Keratinocyte (primary cell): Measurements from ENCODE around the gene TRPV4. TPM values are rescaled to one million over a fixed set of nuclear protein-coding genes. Genes with fewer than 3 reads are reported as not detected.

Experiments used
- DNase-seq: peaks from one replicate; pipeline ENCODE4 v3.0.0-alpha.2; 2011; ENCODE audit warnings: low read depth, missing footprints, low spot score
- FAIRE-seq: peaks from 2 replicates; lab custom pipeline; 2011; peaks lifted over from hg19 to GRCh38; lab: Jason Lieb, UNC
- H2AFZ ChIP-seq: 2 replicates; pipeline ENCODE4 v1.6.0; 2012; ENCODE audit warnings: low read length, control low read depth, inconsistent platforms; ENCODE audit not compliant: control insufficient read depth
- H3K27ac ChIP-seq: 2 replicates; pipeline ENCODE4 v1.5.1; 2011; ENCODE audit warnings: low read length; ENCODE audit not compliant: control insufficient read depth, insufficient read depth
- H3K27me3 ChIP-seq: 3 replicates; pipeline ENCODE4 v1.6.0; 2011; ENCODE audit warnings: low read length; ENCODE audit not compliant: control insufficient read depth, insufficient read depth; ENCODE audit errors: extremely low read depth
- H3K36me3 ChIP-seq, 2 experiments: 2 replicates in 1 of 2; 3 replicates in 1 of 2; pipeline ENCODE4 v1.5.1; 2011; ENCODE audit warnings: low read length in 2 of 2, mild to moderate bottlenecking in 1 of 2; ENCODE audit not compliant: control insufficient read depth in 2 of 2, insufficient read depth in 2 of 2; ENCODE audit errors: extremely low read depth in 1 of 2
- H3K4me1 ChIP-seq: 3 replicates; pipeline ENCODE4 v1.5.1; 2011; ENCODE audit warnings: low read length; ENCODE audit not compliant: control insufficient read depth, insufficient read depth; ENCODE audit errors: extremely low read depth
- H3K4me2 ChIP-seq: 3 replicates; pipeline ENCODE4 v1.6.0; 2011; ENCODE audit warnings: low read depth, low read length; ENCODE audit not compliant: control insufficient read depth, insufficient read depth; ENCODE audit errors: extremely low read depth
- H3K4me3 ChIP-seq, 3 experiments: fragments of 200-600 bp in 1 of 3; sonication (generic) in 1 of 3; 2 replicates in 2 of 3; 3 replicates in 1 of 3; pipeline ENCODE4 v1.5.1; 2011 to 2016; ENCODE audit warnings: low read length in 3 of 3, mild to moderate bottlenecking in 3 of 3, control low read depth in 2 of 3, inconsistent platforms in 1 of 3, low read depth in 1 of 3, mixed read lengths in 1 of 3, mixed run types in 1 of 3, moderate library complexity in 1 of 3; ENCODE audit not compliant: control insufficient read depth in 2 of 3, insufficient read depth in 2 of 3; ENCODE audit errors: extremely low read depth in 1 of 3
- H3K79me2 ChIP-seq: 2 replicates; pipeline ENCODE4 v1.6.0; 2012; ENCODE audit warnings: low read length; ENCODE audit not compliant: control insufficient read depth, insufficient read depth
- H3K9ac ChIP-seq: 3 replicates; pipeline ENCODE4 v1.6.0; 2011; ENCODE audit warnings: low read length; ENCODE audit not compliant: control insufficient read depth, insufficient read depth; ENCODE audit errors: extremely low read depth
- H3K9me1 ChIP-seq: 3 replicates; pipeline ENCODE4 v1.6.0; 2011; ENCODE audit warnings: low read length; ENCODE audit not compliant: control insufficient read depth, insufficient read depth; ENCODE audit errors: extremely low read depth
- H3K9me3 ChIP-seq: 2 replicates; pipeline ENCODE4 v1.5.1; 2012; ENCODE audit warnings: low read depth, low read length; ENCODE audit not compliant: control insufficient read depth
- H4K20me1 ChIP-seq: 3 replicates; pipeline ENCODE4 v1.6.0; 2011; ENCODE audit warnings: low read length; ENCODE audit not compliant: control insufficient read depth, insufficient read depth; ENCODE audit errors: extremely low read depth
- CTCF ChIP-seq, 3 experiments: IDR thresholded peaks in 1 of 3; conservative IDR thresholded peaks in 1 of 3; optimal IDR thresholded peaks in 1 of 3; 2 replicates in 2 of 3; 3 replicates in 1 of 3; pipeline versions ENCODE3 to v1.5.1; 2011; ENCODE audit warnings: low read length in 3 of 3, mild to moderate bottlenecking in 3 of 3, moderate library complexity in 2 of 3, control low read depth in 1 of 3, inconsistent platforms in 1 of 3; ENCODE audit not compliant: insufficient read depth in 2 of 3; ENCODE audit errors: extremely low read depth in 1 of 3
- EZH2 ChIP-seq: IDR thresholded peaks from one replicate; pipeline ENCODE4 v1.6.1; 2012; ENCODE audit warnings: inconsistent platforms, mild to moderate bottlenecking, low read length, moderate library complexity
- dilution Hi-C: fragments of 300-500 bp; cut with MboI; formaldehyde crosslinking; loops from one replicate; pipeline ENCODE4 v1.7.0; 2020; ENCODE audit warnings: low sequenced_read_pairs; ENCODE audit not compliant: extremely low pct_ligation_motif_present
- polyA plus RNA-seq, 5 experiments: library from polyadenylated mRNA; depleted of rRNA in 3 of 5; stranded (reverse) in 3 of 5; stranded (forward) in 1 of 5; unstranded in 1 of 5; fragments of >200 nt; gene quantifications; 1 replicate in 1 of 5; 2 replicates in 3 of 5; 3 replicates in 1 of 5; pipeline versions ENCODE4 v1.2.1 to v1.2.3, GENCODE V29; 2011 to 2012; ENCODE audit warnings: missing spikeins in 2 of 5, low read depth in 1 of 5, low replicate concordance in 1 of 5

Gene TRPV4
- polyA plus RNA-seq, 1 donor (not counting 4 experiments of a cell fraction or from before 2014, with no cell fraction given) = 0.46 TPM

DNA sequence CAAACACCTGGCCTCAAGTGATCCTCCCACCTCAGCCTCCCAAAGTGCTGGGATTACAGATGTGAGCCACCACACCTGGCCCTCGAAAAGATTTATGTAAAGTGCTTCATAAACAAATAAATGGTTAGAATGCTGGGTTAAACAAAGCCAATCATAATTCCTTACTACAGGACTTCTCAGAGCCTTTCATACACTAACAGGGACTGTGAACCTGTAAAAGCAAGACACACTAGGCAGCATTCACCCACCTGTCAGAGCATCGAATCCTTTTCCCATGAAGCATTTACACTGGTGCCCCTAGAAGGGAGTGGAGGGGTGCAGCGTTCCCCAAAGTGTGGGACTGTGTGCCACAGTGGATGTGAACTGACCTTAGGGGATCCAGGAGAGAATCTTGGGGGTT, 29.5 kb downstream of the TRPV4 start:
- dilution Hi-C loops = no loop called here
- no peak overlapping the region for H3K27ac ChIP-seq
- no peaks in the 10 kb centered on the region for H3K4me1 ChIP-seq
- H3K4me2 ChIP-seq = no peak overlapping the region
- no peaks in the 10 kb centered on the region for H3K27me3 ChIP-seq
- H3K9me3 ChIP-seq = no peaks in the 10 kb centered on the region
- H3K36me3 ChIP-seq = no peaks in the 10 kb centered on the region
- no peak overlapping the region for H3K9ac ChIP-seq
- H3K9me1 ChIP-seq = no peaks in the 10 kb centered on the region
- no peak overlapping the region for H3K4me3 ChIP-seq
- no peaks in the 10 kb centered on the region for H3K79me2 ChIP-seq
- H2AFZ ChIP-seq = no peak overlapping the region
- no peaks in the 10 kb centered on the region for H4K20me1 ChIP-seq
- DNase-seq = no peak
- no peak for FAIRE-seq
- TF ChIP-seq EZH2 (no peak), CTCF (optimal IDR thresholded peaks at IDR 0.05 in 1 of 3, IDR thresholded peaks at IDR 0.05 in 1 of 3, conservative IDR thresholded peaks at IDR 0.05 in 1 of 3; ENCODE audit: extremely low read depth in 1 of 3, insufficient read depth in 2 of 3, low read length in 3 of 3) (no peak)

- no peaks in the 10 kb centered on the region for H3K27me3 ChIP-seq
- DNase-seq (no peak), FAIRE-seq (no peak)
- no peaks in the 10 kb centered on the region for H3K4me1 ChIP-seq
- no peak overlapping the region for H3K27ac ChIP-seq
- H3K4me2 ChIP-seq = no peak overlapping the region
- H3K79me2 ChIP-seq = no peaks in the 10 kb centered on the region
- H2AFZ ChIP-seq = no peak overlapping the region
- dilution Hi-C loops = no loop called here
- no peaks in the 10 kb centered on the region for H3K9me3 ChIP-seq
- no peaks in the 10 kb centered on the region for H4K20me1 ChIP-seq
- H3K4me3 ChIP-seq = no peak overlapping the region
- H3K9ac ChIP-seq = no peak overlapping the region
- TF ChIP-seq EZH2 (no peak), CTCF (optimal IDR thresholded peaks at IDR 0.05 in 1 of 3, IDR thresholded peaks at IDR 0.05 in 1 of 3, conservative IDR thresholded peaks at IDR 0.05 in 1 of 3; ENCODE audit: extremely low read depth in 1 of 3, insufficient read depth in 2 of 3, low read length in 3 of 3) (no peak)
- no peaks in the 10 kb centered on the region for H3K36me3 ChIP-seq
- H3K9me1 ChIP-seq = no peaks in the 10 kb centered on the region
These were observed 30.4 kb downstream of the TRPV4 start for GRCh38 chr12:109802828-109803227.
